Gastrocnemius medialis (tissue), 4 donors: Measurements from ENCODE around the gene SCMH1. TPM values are rescaled to one million over a fixed set of nuclear protein-coding genes. Genes with fewer than 3 reads are reported as not detected.

ENCODE experiments used
- ATAC-seq, 2 donors: fragments of 150-250 bp; one replicate each; pipeline ENCODE4 v1.9.1; 2016
- DNase-seq, 2 donors: peaks; one replicate each; pipeline ENCODE4 v3.0.0-alpha.2; 2019
- H3K27ac ChIP-seq, 4 donors: fragments of 200-600 bp; sonication (generic); 1 replicate in 1 of 4; 2 replicates in 3 of 4; pipeline ENCODE4 v1.5.1; 2016 to 2018; ENCODE audit warnings: mild to moderate bottlenecking in 2 of 4, moderate library complexity in 1 of 4
- H3K27me3 ChIP-seq, 3 donors: fragments of 200-600 bp; sonication (generic) in 2 of 3; 1 replicate in 1 of 3; 2 replicates in 2 of 3; pipeline versions ENCODE4 v1.5.1 to v1.6.0; 2016 to 2019; ENCODE audit warnings: mild to moderate bottlenecking in 1 of 3, moderate library complexity in 1 of 3
- H3K36me3 ChIP-seq, 2 donors: fragments of 200-600 bp; sonication (generic) in 1 of 2; one replicate each; pipeline ENCODE4 v1.5.1; 2017 to 2018
- H3K4me1 ChIP-seq, 2 donors: fragments of 200-600 bp; sonication (generic) in 1 of 2; one replicate each; pipeline ENCODE4 v1.5.1; 2016 to 2017; ENCODE audit warnings: mild to moderate bottlenecking in 2 of 2
- H3K4me3 ChIP-seq, 4 donors: fragments of 200-600 bp; sonication (generic) in 3 of 4; 1 replicate in 1 of 4; 2 replicates in 3 of 4; pipeline ENCODE4 v1.5.1; 2016 to 2019; ENCODE audit warnings: mild to moderate bottlenecking in 2 of 4
- H3K9me3 ChIP-seq, 3 donors: fragments of 200-600 bp; sonication (generic) in 2 of 3; 1 replicate in 1 of 3; 2 replicates in 2 of 3; pipeline ENCODE4 v1.5.1; 2016 to 2019
- CTCF ChIP-seq, 5 experiments: fragments of 450-650 bp in 3 of 5; fragments of 200-600 bp in 2 of 5; sonication (generic) in 2 of 5; IDR thresholded peaks in 4 of 5; conservative IDR thresholded peaks in 1 of 5; 1 replicate in 4 of 5; 2 replicates in 1 of 5; pipeline ENCODE4 v1.5.1; 2016 to 2019; ENCODE audit warnings: antibody characterized with exemption in 5 of 5, mild to moderate bottlenecking in 3 of 5, moderate library complexity in 3 of 5
- POLR2A ChIP-seq, 2 donors: fragments of 450-650 bp; IDR thresholded peaks; one replicate each; pipeline ENCODE4 v1.6.1; 2017; ENCODE audit warnings: antibody characterized with exemption in 2 of 2, mild to moderate bottlenecking in 2 of 2, moderate library complexity in 2 of 2
- in situ Hi-C, 4 donors: fragments of 200-750 bp; cut with MboI; loops; one replicate each; pipeline versions ENCODE4 v1.15.0 to v1.8.0; 2017; ENCODE audit warnings: low sequenced_read_pairs in 4 of 4
- intact Hi-C: fragments of 100-400 bp; cut with DNase I; formaldehyde crosslinking; loops from one replicate; pipeline ENCODE4 v1.15.1; 2023; ENCODE audit warnings: low total_unique reads
- total RNA-seq, 4 donors: library from RNA; depleted of rRNA; stranded (reverse); fragments of >200 nt; gene quantifications; one replicate each; pipeline versions ENCODE4 v1.1.0 to v1.2.3, GENCODE V29; 2016

The SCMH1 gene
- total RNA-seq, 4 donors from 2014 or later = 17.1 to 29.4 (median 25.5) TPM

DNA sequence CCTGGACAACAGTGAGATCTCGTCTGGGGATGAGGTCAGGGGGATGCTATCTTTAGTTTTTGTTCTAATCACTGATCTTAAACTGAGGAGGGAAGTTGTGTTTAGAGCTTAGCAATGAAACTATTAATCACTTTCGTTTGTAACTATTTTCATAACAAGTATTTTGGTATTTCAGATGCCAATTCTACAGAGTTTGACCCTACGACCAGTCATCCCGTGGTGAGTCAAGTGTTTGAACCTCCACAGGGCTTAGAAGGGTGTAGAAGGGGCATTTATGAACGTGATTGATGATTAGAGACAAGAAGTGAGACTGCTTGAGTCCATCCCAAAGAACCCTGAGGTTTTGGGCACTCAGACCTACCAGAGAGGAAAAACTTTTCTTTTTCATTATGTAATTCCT, 236.2 kb downstream of the SCMH1 start:
- H3K27ac ChIP-seq = no peak overlapping the region
- peaks cover 0 to 55% of the 10 kb centered on the region in 2 donors for H3K36me3 ChIP-seq
- no peak overlapping the region for H3K4me3 ChIP-seq
- TF ChIP-seq CTCF (IDR thresholded peaks at IDR 0.05 in 4 of 5, conservative IDR thresholded peaks at IDR 0.05 in 1 of 5) (no peak), POLR2A (IDR thresholded peaks at IDR 0.05) (no peak)
- no peaks in the 10 kb centered on the region for H3K27me3 ChIP-seq
- H3K4me1 ChIP-seq = peaks cover 3 to 7% of the 10 kb centered on the region in 2 donors
- no peak for DNase-seq
- no peaks in the 10 kb centered on the region for H3K9me3 ChIP-seq
- ATAC-seq = no peak
- intact Hi-C loops = no loop called here
- in situ Hi-C loops = no loop called here

DNA sequence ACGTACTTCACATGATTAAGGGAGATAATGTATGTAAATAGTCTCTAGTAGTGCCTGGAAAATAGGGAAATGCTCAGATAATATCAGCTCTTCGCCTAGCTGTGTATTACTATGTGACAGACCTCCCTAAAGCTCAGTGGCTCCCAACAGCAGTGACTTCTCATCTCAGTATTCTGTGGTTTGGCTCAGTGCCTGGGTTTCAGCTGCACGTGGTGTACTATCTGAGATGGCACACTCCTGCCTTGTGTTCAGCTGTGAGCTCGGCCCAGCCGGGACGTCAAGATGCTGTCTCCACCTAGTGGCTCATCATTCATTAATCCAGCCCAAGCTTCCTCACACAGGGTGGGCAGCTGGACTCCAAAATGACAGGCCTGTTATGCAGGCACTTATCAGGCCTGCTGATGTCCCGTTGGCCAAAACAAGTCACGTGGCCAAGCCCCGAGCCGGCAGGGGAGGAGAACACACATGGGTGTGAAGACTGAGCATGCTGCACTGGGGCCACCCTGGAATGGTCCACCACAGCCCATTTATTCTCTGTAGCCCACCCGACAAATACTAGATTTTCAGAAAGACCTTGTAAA, 238.4 kb downstream of the SCMH1 start:
- peaks cover 3 to 7% of the 10 kb centered on the region in 2 donors for H3K4me1 ChIP-seq
- peak; percentile 100 for ATAC-seq
- DNase-seq = peak; percentile 98
- in situ Hi-C loops = no loop called here
- H3K4me3 ChIP-seq = no peak overlapping the region
- no peaks in the 10 kb centered on the region for H3K9me3 ChIP-seq
- H3K36me3 ChIP-seq = peaks cover 0 to 46% of the 10 kb centered on the region in 2 donors
- peak overlapping the region; percentile 10 to 82 (median 72) for H3K27ac ChIP-seq
- intact Hi-C loops = loop anchor here (1.0 to 5.0 kb wide), 2 partner anchors 23 to 99 kb away; no protein-coding TSS in a partner anchor
- no peaks in the 10 kb centered on the region for H3K27me3 ChIP-seq
- TF ChIP-seq POLR2A (IDR thresholded peaks at IDR 0.05) = no peak
- peak; percentile 43 to 65 (median 58) for TF ChIP-seq CTCF (IDR thresholded peaks at IDR 0.05 in 4 of 5, conservative IDR thresholded peaks at IDR 0.05 in 1 of 5)

DNA sequence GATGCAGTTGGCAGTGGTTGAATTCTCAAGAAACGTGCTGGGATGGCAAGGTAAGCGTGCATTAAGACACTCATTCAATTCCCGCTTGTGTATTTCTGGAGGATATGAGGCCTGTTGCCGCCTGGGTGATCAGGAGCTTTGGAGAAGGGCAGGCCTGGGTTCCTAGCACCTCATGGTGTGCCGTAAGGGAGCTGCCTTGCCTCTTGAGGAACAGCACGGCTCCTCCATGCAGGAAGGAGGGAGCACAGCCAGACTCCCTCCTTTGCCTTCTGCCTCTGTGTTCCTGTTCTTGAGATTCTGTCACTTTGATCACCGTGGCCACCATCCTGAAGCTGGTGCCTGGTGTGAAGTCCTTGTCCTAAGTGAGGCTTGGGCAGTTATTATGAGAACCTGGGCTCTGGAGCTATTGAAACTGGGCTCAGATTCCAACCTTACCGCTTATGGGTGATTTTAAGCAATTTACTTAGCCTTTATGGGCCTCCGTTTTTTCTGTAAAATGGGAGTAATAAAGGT, 238.9 kb downstream of the SCMH1 start:
- ATAC-seq = peak in 1 of 2 donors; percentile 3
- H3K4me3 ChIP-seq = no peak overlapping the region

GRCh38 chr1:40998668-40999067, 243.4 kb downstream of the SCMH1 start:
- Histone ChIP-seq H3K27ac (no peak overlapping the region), H3K4me1 (peaks cover 3 to 7% of the 10 kb centered on the region in 2 donors), H3K27me3 (no peaks in the 10 kb centered on the region), H3K36me3 (peaks cover 0 to 54% of the 10 kb centered on the region in 2 donors), H3K4me3 (no peak overlapping the region), H3K9me3 (no peaks in the 10 kb centered on the region)
- ATAC-seq = no peak
- intact Hi-C loops = no loop called here
- no peak for DNase-seq
- no peak for TF ChIP-seq POLR2A (IDR thresholded peaks at IDR 0.05)
- no peak for TF ChIP-seq CTCF (IDR thresholded peaks at IDR 0.05 in 4 of 5, conservative IDR thresholded peaks at IDR 0.05 in 1 of 5)
- in situ Hi-C loops = no loop called here

More for the DNA sequence above, 238.9 kb downstream of the SCMH1 start:
- DNase-seq = no peak
- in situ Hi-C loops = no loop called here
- Histone ChIP-seq H3K27ac (peak overlapping the region; percentile 10 to 82 (median 72)), H3K27me3 (no peaks in the 10 kb centered on the region), H3K9me3 (no peaks in the 10 kb centered on the region), H3K4me1 (peaks cover 3 to 7% of the 10 kb centered on the region in 2 donors), H3K36me3 (peaks cover 0 to 46% of the 10 kb centered on the region in 2 donors)
- TF ChIP-seq CTCF (IDR thresholded peaks at IDR 0.05 in 4 of 5, conservative IDR thresholded peaks at IDR 0.05 in 1 of 5) = no peak
- TF ChIP-seq POLR2A (IDR thresholded peaks at IDR 0.05) = no peak
- intact Hi-C loops = loop anchor here (1.0 to 5.0 kb wide), 2 partner anchors 23 to 99 kb away; no protein-coding TSS in a partner anchor
